Embryonic facial prominence (tissue), 1 donor: ENCODE data around the gene WDR47.

ENCODE experiments used
- DNase-seq: peaks from one replicate; pipeline ENCODE4 v3.0.0-alpha.2; 2016; ENCODE audit errors: extremely low spot score

Gene WDR47

GRCh38 chr1:109041621-109042468, at the start of gene WDR47:
WDR47 (minus strand) TSS chr1:109042102; CDS start chr1:109023512, 18,590 bp downstream.
- DNase-seq: peak; percentile 82

- DNase-seq: peak; percentile 47
These were observed 49.4 kb upstream of the WDR47 start for GRCh38 chr1:109091078-109091838.

GRCh38 chr1:109090196-109091077, 48.5 kb upstream of the WDR47 start, which contains the start of gene TMEM167B:
TMEM167B (plus strand) TSS chr1:109090764; CDS start chr1:109090873, 109 bp downstream.
- DNase-seq: peak; percentile 94

GRCh38 chr1:109089242-109090015, 47.5 kb upstream of the WDR47 start:
- no peak for DNase-seq

- DNase-seq: no peak
These were observed 42.9 kb upstream of the WDR47 start for GRCh38 chr1:109084563-109085517.

GRCh38 chr1:109083923-109084322, 42.0 kb upstream of the WDR47 start:
- DNase-seq: no peak

- no peak for DNase-seq
These were observed 41.6 kb upstream of the WDR47 start for GRCh38 chr1:109083501-109083900.

- no peak for DNase-seq
These were observed 38.7 kb upstream of the WDR47 start for GRCh38 chr1:109080441-109081082.

- no peak for DNase-seq
These were observed 37.3 kb upstream of the WDR47 start for GRCh38 chr1:109079240-109079622.

GRCh38 chr1:109078317-109078716, 36.4 kb upstream of the WDR47 start:
- no peak for DNase-seq

- peak; percentile 91 for DNase-seq
These were observed 33.9 kb upstream of the WDR47 start, which contains the start of gene TAF13 for GRCh38 chr1:109075531-109076490. TAF13 (minus strand) TSS chr1:109076003; CDS start chr1:109075947, 56 bp downstream.

GRCh38 chr1:109069294-109069693, 27.4 kb upstream of the WDR47 start:
- DNase-seq: no peak

GRCh38 chr1:109067883-109068282, 26.0 kb upstream of the WDR47 start:
- no peak for DNase-seq

- no peak for DNase-seq
These were observed 23.2 kb upstream of the WDR47 start for GRCh38 chr1:109065137-109065536.

GRCh38 chr1:109061183-109061582, 19.3 kb upstream of the WDR47 start:
- DNase-seq: no peak

- no peak for DNase-seq
These were observed 18.8 kb upstream of the WDR47 start for GRCh38 chr1:109060707-109061106.

GRCh38 chr1:109059026-109059425, 17.1 kb upstream of the WDR47 start:
- no peak for DNase-seq

GRCh38 chr1:109056064-109056463, 14.2 kb upstream of the WDR47 start:
- DNase-seq: no peak
